K562 (cell line): ENCODE data around the gene CLCN6. TPM values are rescaled to one million over a fixed set of nuclear protein-coding genes. Genes with fewer than 3 reads are reported as not detected.
A peak's percentile ranks its signal among the peaks of the same experiment; 100 is the strongest.

Experiments
- ATF1 ChIP-seq, 2 experiments: fragments of 450-650 bp in 1 of 2; IDR thresholded peaks; 2 replicates each; pipeline ENCODE4 v1.6.1; 2016; ENCODE audit warnings: missing compliant biosample characterization in 1 of 2, missing genetic modification characterization in 1 of 2
- HOXB6 ChIP-seq: fragments of 250-450 bp; sonication (Bioruptor Pico); IDR thresholded peaks from 2 replicates; pipeline ENCODE4 v1.5.1; 2022; ENCODE audit warnings: mild to moderate bottlenecking, borderline replicate concordance
- PTRF ChIP-seq: fragments of 450-650 bp; IDR thresholded peaks from 2 replicates; pipeline ENCODE4 v1.6.1; 2016; ENCODE audit warnings: mild to moderate bottlenecking, missing genetic modification characterization, missing compliant biosample characterization
- RAD21 ChIP-seq, 2 experiments: fragments of 250-450 bp in 1 of 2; fragments of 450-650 bp in 1 of 2; sonication (Bioruptor Pico) in 1 of 2; formaldehyde crosslinking in 1 of 2; IDR thresholded peaks in 1 of 2; conservative IDR thresholded peaks in 1 of 2; 2 replicates each; pipeline versions ENCODE4 v1.4.0 to v1.8.0; 2020 to 2022; ENCODE audit warnings: mild to moderate bottlenecking in 2 of 2, moderate library complexity in 1 of 2
- RBM34 ChIP-seq: fragments of 200-400 bp; formaldehyde crosslinking; IDR thresholded peaks from 2 replicates; pipeline ENCODE4 v1.6.1; 2018; ENCODE audit warnings: low read length, borderline replicate concordance; ENCODE audit not compliant: insufficient read depth
- ZNF12 ChIP-seq: sonication (generic); formaldehyde crosslinking; IDR thresholded peaks from 2 replicates; pipeline ENCODE4 v1.4.0; 2020; ENCODE audit warnings: mild to moderate bottlenecking, missing genetic modification reagents
- ZNF354B ChIP-seq: fragments of 250-450 bp; sonication (Bioruptor Pico); IDR thresholded peaks from 2 replicates; pipeline ENCODE4 v1.4.0; 2020
- polyA plus RNA-seq, 8 experiments: library from polyadenylated mRNA; depleted of rRNA in 4 of 8; stranded (reverse) in 5 of 8; unstranded in 3 of 8; fragments of >200 nt; fragmentation: Nextera tagmentation in 2 of 8; fragmentation: Illumina TruSeq in 1 of 8; extraction: Ambion mirVana in 2 of 8; extraction: Trizol in 1 of 8; gene quantifications; 2 replicates each; pipeline versions ENCODE4 v1.2.1 to v1.2.3, GENCODE V29; 2011 to 2014; ENCODE audit warnings: inconsistent platforms in 1 of 8, missing spikeins in 1 of 8
- total RNA-seq, 7 experiments: library from RNA; depleted of rRNA in 6 of 7; stranded (reverse); fragments of >200 nt in 6 of 7; fragmentation: Illumina TruSeq in 2 of 7; extraction: Trizol in 2 of 7; gene quantifications; 2 replicates each; pipeline versions ENCODE4 v1.2.1 to v1.2.3, GENCODE V29; 2011 to 2021; ENCODE audit warnings: low replicate concordance in 1 of 7
- TF ChIP-seq, protein P1 (sequence below): fragments of 250-450 bp; sonication (Bioruptor Pico); IDR thresholded peaks from 2 replicates; pipeline ENCODE4 v1.4.0; 2020
- TF ChIP-seq, protein P2 (sequence below): fragments of 450-650 bp; IDR thresholded peaks from 2 replicates; pipeline ENCODE4 v1.6.1; 2016; ENCODE audit warnings: mild to moderate bottlenecking, moderate library complexity

CLCN6 gene
- total and polyA plus RNA-seq, 9 of the 15 experiments (the other 6 are each of a cell fraction or from before 2014, with no cell fraction given), result 2.0 to 21.8 (median 13.6) TPM

DNA sequence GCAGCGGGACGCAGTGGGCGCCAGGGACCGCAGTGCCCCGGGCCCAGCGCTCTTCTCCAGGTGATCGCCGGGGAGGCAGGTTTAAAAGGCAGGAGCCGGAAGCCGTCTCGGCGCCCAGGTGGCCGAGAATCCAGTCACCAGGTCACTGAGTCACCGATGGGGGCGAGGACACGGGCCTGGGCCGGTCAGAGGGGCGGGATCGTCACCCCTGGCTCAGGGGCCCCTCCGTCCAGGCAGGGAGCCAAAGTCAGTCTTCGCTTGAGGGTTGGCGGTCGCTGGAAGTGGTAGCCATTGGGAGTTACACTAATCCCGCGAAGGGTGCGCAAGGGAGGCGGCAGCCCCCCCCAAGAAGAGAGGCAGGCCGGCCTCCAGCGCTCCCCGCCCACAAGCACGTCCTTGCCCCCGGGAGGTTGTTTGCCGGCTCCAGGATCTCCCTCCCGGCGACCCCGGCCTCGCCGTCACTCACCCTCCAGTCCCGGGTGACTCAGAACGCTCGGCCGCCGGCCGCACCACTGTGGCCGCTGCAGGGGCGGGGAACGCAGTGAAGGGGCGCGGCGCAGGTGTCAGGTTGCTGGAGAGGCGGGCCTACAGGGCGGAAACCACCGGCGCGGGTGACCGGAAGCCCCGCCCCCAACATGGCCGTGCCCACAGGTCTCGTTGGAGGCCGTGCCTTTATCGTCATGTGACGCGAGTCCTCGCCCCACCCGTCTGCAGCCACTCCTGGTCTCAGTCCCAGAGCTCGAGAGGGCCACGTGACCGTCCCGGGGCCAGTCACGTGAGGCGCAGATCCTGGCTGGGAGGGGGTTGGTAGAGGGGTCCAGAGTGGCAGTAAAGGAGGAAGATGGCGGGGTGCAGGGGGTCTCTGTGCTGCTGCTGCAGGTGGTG is at the start of gene CLCN6, which contains the start of gene MTHFR (continued):
- TF ChIP-seq, protein P1, sequence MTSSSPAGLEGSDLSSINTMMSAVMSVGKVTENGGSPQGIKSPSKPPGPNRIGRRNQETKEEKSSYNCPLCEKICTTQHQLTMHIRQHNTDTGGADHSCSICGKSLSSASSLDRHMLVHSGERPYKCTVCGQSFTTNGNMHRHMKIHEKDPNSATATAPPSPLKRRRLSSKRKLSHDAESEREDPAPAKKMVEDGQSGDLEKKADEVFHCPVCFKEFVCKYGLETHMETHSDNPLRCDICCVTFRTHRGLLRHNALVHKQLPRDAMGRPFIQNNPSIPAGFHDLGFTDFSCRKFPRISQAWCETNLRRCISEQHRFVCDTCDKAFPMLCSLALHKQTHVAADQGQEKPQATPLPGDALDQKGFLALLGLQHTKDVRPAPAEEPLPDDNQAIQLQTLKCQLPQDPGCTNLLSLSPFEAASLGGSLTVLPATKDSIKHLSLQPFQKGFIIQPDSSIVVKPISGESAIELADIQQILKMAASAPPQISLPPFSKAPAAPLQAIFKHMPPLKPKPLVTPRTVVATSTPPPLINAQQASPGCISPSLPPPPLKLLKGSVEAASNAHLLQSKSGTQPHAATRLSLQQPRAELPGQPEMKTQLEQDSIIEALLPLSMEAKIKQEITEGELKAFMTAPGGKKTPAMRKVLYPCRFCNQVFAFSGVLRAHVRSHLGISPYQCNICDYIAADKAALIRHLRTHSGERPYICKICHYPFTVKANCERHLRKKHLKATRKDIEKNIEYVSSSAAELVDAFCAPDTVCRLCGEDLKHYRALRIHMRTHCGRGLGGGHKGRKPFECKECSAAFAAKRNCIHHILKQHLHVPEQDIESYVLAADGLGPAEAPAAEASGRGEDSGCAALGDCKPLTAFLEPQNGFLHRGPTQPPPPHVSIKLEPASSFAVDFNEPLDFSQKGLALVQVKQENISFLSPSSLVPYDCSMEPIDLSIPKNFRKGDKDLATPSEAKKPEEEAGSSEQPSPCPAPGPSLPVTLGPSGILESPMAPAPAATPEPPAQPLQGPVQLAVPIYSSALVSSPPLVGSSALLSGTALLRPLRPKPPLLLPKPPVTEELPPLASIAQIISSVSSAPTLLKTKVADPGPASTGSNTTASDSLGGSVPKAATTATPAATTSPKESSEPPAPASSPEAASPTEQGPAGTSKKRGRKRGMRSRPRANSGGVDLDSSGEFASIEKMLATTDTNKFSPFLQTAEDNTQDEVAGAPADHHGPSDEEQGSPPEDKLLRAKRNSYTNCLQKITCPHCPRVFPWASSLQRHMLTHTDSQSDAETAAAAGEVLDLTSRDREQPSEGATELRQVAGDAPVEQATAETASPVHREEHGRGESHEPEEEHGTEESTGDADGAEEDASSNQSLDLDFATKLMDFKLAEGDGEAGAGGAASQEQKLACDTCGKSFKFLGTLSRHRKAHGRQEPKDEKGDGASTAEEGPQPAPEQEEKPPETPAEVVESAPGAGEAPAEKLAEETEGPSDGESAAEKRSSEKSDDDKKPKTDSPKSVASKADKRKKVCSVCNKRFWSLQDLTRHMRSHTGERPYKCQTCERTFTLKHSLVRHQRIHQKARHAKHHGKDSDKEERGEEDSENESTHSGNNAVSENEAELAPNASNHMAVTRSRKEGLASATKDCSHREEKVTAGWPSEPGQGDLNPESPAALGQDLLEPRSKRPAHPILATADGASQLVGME (CRISPR knock-in tag), result peak; percentile 59; the same call in 1 of the 2 replicates
- TF ChIP-seq RBM34 (no peak), ZNF12 (CRISPR knock-in tag) (peak; percentile 81), HOXB6 (CRISPR knock-in tag) (no peak), ATF1 (CRISPR knock-in tag; IDR thresholded peaks at IDR 0.05) (no peak; the same call in 1 of the 2 replicates), ATF1 (tag; IDR thresholded peaks at IDR 0.05) (peak; percentile 98), RAD21 (CRISPR knock-in tag; conservative IDR thresholded peaks at IDR 0.05 in 1 of 2, IDR thresholded peaks at IDR 0.05 in 1 of 2) (peak; percentile 5 to 14; a peak in 2 of 4 replicates), PTRF (tag) (no peak), ZNF354B (CRISPR knock-in tag) (no peak)
- TF ChIP-seq, protein P2, sequence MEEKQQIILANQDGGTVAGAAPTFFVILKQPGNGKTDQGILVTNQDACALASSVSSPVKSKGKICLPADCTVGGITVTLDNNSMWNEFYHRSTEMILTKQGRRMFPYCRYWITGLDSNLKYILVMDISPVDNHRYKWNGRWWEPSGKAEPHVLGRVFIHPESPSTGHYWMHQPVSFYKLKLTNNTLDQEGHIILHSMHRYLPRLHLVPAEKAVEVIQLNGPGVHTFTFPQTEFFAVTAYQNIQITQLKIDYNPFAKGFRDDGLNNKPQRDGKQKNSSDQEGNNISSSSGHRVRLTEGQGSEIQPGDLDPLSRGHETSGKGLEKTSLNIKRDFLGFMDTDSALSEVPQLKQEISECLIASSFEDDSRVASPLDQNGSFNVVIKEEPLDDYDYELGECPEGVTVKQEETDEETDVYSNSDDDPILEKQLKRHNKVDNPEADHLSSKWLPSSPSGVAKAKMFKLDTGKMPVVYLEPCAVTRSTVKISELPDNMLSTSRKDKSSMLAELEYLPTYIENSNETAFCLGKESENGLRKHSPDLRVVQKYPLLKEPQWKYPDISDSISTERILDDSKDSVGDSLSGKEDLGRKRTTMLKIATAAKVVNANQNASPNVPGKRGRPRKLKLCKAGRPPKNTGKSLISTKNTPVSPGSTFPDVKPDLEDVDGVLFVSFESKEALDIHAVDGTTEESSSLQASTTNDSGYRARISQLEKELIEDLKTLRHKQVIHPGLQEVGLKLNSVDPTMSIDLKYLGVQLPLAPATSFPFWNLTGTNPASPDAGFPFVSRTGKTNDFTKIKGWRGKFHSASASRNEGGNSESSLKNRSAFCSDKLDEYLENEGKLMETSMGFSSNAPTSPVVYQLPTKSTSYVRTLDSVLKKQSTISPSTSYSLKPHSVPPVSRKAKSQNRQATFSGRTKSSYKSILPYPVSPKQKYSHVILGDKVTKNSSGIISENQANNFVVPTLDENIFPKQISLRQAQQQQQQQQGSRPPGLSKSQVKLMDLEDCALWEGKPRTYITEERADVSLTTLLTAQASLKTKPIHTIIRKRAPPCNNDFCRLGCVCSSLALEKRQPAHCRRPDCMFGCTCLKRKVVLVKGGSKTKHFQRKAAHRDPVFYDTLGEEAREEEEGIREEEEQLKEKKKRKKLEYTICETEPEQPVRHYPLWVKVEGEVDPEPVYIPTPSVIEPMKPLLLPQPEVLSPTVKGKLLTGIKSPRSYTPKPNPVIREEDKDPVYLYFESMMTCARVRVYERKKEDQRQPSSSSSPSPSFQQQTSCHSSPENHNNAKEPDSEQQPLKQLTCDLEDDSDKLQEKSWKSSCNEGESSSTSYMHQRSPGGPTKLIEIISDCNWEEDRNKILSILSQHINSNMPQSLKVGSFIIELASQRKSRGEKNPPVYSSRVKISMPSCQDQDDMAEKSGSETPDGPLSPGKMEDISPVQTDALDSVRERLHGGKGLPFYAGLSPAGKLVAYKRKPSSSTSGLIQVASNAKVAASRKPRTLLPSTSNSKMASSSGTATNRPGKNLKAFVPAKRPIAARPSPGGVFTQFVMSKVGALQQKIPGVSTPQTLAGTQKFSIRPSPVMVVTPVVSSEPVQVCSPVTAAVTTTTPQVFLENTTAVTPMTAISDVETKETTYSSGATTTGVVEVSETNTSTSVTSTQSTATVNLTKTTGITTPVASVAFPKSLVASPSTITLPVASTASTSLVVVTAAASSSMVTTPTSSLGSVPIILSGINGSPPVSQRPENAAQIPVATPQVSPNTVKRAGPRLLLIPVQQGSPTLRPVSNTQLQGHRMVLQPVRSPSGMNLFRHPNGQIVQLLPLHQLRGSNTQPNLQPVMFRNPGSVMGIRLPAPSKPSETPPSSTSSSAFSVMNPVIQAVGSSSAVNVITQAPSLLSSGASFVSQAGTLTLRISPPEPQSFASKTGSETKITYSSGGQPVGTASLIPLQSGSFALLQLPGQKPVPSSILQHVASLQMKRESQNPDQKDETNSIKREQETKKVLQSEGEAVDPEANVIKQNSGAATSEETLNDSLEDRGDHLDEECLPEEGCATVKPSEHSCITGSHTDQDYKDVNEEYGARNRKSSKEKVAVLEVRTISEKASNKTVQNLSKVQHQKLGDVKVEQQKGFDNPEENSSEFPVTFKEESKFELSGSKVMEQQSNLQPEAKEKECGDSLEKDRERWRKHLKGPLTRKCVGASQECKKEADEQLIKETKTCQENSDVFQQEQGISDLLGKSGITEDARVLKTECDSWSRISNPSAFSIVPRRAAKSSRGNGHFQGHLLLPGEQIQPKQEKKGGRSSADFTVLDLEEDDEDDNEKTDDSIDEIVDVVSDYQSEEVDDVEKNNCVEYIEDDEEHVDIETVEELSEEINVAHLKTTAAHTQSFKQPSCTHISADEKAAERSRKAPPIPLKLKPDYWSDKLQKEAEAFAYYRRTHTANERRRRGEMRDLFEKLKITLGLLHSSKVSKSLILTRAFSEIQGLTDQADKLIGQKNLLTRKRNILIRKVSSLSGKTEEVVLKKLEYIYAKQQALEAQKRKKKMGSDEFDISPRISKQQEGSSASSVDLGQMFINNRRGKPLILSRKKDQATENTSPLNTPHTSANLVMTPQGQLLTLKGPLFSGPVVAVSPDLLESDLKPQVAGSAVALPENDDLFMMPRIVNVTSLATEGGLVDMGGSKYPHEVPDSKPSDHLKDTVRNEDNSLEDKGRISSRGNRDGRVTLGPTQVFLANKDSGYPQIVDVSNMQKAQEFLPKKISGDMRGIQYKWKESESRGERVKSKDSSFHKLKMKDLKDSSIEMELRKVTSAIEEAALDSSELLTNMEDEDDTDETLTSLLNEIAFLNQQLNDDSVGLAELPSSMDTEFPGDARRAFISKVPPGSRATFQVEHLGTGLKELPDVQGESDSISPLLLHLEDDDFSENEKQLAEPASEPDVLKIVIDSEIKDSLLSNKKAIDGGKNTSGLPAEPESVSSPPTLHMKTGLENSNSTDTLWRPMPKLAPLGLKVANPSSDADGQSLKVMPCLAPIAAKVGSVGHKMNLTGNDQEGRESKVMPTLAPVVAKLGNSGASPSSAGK, result no peak
